ENCODE data around the gene ERVMER34-1. TPM values are rescaled to one million over a fixed set of nuclear protein-coding genes. Genes with fewer than 3 reads are reported as not detected.

ERVMER34-1 gene
- total RNA-seq, 1 donor from 2014 or later, result not detected

DNA sequence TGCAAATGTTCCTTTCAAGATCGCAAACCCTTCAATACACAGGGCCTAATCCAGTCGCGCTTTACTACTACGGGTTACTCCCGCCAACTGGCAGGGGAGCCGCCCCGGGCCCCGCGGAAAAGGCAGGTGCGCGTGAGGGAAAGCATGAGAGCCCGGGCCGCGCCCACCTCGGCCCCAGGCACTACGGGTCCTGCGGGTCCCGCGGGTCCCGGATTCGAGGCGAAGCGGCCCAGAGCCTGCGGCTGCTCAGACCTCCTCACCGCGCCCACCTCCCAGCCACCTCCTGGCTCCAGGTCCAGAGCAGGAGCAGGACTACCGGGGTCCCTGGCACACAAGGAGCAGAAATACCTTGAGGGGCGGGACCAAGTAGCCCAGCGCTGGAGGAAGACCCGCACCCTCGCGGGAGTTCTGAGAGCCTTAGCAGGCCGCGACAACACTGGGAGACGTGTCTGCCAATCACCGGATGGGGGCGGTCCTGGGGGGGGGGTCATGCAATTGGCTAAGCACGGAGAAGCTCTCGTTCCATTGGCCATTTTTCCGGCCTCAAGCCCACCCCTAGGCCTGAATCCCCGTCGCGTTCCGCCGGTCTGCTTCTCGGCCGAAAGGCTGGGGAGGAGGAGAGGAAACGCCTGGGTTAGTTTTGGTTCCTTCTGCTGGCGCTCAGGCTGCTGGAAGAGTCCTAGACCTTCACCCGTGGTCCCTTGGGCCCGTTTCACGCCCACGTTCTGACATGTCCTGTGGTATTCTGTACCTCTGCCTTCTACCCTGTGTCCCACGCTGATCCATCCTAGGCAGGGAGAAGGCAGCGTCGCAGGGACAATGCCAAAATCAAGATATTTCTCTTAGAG is 29.0 kb downstream of the ERVMER34-1 start:
- intact Hi-C loops (cut with micrococcal nuclease), result loop anchor here (1.0 to 10.0 kb wide), 3 partner anchors 10 to 655 kb away; partner anchors contain the start of gene FIP1L1

DNA sequence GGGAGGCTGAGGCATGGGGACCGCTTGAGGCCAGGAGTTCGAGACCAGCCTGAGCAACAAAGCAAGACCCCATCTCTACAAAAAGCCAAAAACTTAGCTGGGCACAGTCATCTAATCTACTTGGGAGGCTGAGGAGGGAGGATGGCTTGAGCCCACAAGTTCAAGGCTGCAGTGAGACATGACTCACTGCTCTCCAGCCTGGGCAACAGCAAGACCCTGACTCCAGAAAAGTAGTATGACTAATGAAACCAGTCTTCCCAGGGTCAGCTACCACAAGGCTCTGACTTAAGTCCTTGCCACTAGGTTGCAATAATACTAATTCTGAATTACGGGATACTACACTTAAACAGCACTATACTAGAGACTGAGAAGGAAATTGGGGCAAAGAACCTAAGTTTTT is 33.1 kb downstream of the ERVMER34-1 start:
- intact Hi-C loops (cut with micrococcal nuclease), result no loop called here

DNA sequence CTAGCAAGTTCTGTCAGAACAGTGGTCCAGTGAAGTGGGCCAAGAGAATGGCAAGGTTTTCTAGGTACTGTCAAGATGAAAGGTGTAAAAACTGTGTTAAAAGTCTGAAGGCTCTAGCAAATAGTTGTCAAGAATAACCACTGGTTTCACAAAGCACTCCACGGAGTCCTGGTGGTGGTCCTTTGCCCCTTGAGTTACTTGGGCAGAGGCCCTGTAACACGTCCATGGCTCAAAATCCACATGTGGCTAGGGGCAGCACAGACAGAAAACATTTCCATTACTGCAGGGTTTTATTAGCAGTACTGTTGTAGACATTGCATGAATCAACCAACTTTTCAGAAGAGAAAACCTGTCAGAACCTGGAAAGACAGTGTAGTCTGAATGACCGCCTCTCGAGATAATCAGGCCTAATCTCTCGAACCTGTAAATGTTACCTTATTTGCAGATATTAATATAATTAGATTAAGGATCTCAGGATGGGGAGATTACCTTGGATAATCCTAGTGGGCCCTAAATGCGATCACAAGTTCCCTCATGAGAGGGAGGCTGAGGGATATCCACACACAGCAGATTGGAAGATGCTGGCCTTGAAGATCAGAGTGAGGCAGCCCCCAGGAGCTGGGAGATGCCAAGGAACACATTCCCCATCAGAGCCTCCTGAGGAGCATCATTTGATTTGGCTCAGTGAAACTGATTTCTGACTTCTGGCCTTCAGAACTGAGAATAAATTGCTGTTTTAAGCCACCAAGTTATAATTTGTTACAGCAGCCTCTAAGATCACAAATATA is 34.7 kb downstream of the ERVMER34-1 start:
- intact Hi-C loops (cut with micrococcal nuclease), result no loop called here

- intact Hi-C loops (cut with micrococcal nuclease), result no loop called here
Observed at GRCh38 chr4:52715914-52716313, 35.3 kb downstream of the ERVMER34-1 start.

GRCh38 chr4:52715255-52715897 is 35.8 kb downstream of the ERVMER34-1 start:
- intact Hi-C loops (cut with micrococcal nuclease), result no loop called here

DNA sequence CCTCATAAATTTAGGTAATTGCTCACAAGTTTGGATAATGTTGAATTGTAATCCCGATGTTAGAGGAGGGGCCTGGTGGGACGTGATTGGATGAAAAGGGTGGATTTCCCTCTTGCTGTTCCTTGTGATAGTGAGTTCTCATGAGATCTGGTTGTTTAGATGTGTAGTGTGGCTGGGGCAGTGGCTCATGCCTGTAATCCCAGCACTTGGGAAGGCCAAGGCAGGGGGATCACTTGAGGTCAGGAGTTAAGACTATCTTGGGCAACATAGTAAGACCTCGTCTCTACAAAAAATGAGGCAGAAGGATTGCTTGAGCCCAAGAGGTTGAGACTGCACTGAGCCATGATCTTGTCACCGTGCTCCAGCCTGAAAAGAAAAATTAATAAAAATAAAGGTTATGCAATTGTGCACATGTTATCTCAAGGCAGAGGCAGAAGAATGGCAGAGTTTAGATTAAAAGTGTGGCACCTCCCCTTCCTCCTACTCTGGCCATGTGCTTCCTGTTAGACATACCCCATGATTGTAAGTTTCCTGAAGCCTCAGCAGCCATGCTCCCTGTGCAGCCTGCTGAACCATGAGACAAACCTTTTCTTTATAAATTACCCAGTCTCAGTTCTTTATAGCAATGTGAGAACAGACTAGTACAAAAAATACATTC is 36.5 kb downstream of the ERVMER34-1 start:
- intact Hi-C loops (cut with micrococcal nuclease), result no loop called here

DNA sequence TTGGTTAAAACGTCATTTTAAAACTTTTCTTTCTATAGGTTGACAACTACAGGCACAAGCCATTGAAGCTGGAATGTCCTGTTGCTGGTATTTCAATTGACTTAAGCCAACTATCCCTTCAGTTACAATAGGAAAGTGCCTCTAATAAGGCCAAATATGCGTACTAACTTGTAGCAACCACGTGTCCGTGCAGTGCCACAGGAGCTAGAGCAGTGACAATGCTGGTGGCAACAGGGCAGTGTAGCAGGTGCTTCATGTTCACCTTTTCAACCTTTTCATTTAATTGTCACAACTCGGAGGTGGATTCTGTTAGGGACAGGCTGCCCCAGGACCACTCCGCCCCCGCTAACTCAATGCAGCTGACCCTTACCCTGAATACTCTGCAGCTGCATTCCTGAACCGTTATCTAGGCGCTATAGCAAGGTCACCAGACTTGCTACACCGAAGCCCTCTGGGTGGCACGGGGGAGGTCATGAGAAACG is 37.7 kb downstream of the ERVMER34-1 start:
- intact Hi-C loops (cut with micrococcal nuclease), result loop anchor here (2.0 kb wide), 2 partner anchors 125 to 663 kb away; partner anchors contain the start of gene FIP1L1

DNA sequence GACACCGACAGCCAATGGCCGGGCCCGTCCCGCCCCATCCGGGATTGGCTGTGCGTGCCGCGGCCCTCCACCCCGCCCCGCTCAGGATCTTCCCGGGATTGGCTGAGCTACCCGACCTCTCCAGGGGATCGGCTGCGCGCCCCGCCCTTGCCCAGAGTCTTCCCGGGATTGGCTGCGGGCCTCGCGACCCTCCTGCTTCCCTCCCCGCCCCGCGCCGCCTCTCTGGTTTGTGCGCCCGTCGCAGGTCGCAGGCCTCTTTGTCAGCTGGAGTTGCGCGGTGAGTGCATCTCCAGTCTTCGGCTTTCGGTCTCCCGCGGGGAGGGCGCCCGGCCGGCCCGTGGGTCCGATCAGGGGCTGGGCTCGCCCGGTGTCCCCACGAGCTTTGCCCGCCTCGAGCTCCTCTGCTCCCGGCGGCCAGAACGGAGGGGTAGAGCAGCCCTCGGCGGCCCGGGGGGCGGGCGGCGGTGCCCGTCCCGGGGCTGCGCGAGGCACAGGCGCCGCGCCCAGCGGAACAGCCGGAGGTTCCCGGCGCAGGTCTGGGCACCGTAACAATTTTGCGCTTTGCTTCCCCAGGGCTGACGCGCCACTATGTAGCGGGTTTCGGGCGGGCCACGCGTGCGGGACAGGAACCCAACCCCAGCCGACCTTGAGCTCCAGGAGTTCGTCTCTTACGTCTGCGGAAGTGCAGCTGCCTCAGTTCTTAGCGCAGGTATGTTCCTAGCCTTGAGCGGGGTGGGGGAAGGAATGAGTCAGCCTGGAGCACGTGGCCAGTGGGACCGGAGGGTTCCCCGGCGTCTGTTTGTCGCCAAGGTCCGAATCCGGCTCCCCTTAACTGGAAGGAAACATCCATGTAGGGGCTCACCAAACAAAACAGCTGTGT is 38.7 kb downstream of the ERVMER34-1 start:
- intact Hi-C loops (cut with micrococcal nuclease), result loop anchor here (1.0 to 2.0 kb wide), 6 partner anchors 10 to 1351 kb away; partner anchors contain the start of genes FIP1L1, RASL11B and USP46

DNA sequence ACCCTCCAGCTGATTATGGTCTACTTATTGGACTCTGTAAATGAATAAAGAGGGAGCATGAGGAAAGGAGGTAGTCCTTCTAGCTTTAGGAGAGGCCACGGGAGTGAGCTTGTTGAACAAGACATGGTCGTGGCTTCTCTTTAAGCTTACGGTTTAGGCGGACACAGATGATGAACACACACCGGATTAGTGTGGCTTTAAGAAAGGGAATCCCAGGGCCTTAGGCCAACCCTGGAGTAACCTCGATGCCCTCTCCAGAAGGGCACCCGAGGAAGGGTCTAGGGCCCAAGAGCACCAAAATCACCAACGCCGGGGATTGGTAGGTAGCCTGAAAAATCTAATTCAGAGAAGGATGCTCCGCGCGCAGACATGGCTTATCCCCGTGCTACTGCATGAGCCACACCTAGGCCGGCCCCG is 39.4 kb downstream of the ERVMER34-1 start:
- intact Hi-C loops (cut with micrococcal nuclease), result loop anchor here (1.0 to 2.0 kb wide), 6 partner anchors 10 to 1351 kb away; partner anchors contain the start of genes FIP1L1, RASL11B and USP46

- intact Hi-C loops (cut with micrococcal nuclease), result no loop called here
Observed at GRCh38 chr4:52711272-52711671, 40.0 kb downstream of the ERVMER34-1 start.

- intact Hi-C loops (cut with micrococcal nuclease), result no loop called here
Observed at GRCh38 chr4:52709155-52709554, 42.1 kb downstream of the ERVMER34-1 start.

GRCh38 chr4:52704661-52705060 is 46.6 kb downstream of the ERVMER34-1 start:
- intact Hi-C loops (cut with micrococcal nuclease), result no loop called here

DNA sequence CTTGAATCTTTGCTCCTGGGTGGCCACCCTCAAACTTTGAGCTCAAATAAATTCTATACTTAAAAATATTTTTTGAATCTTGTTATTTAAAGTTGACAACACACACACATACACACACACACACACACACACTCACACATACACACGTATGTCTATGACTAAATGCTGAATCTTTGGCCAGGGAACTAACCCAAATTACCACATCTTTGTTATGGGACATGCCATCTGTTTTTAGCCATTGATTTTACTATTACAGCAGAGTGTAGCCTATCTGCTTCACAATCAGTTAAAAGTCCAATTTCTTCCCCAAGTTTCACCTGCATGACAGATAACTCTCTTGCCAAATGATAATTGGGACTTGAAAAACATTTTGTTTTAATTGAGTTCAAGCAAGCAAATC is 47.1 kb downstream of the ERVMER34-1 start:
- intact Hi-C loops (cut with micrococcal nuclease), result no loop called here

- intact Hi-C loops (cut with micrococcal nuclease), result no loop called here
Observed at GRCh38 chr4:52701207-52701606, 50.0 kb downstream of the ERVMER34-1 start.

DNA sequence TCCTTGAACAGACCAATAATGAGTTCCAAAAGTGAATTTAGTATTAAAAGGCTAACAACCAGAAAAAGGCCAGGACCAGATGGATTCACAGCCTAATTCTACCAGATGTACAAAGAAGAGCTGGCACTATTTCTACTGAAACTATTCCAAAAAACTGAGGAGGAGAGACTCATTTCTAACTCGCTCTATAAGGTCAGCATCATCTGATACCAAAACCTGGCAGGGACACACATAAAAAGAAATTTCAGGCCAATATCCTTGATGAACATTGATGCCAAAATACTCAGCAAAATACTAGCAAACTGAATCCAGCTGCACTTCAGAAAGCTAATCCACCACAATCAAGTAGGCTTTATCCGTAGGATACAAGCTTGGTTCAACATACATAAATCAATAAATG is 56.3 kb downstream of the ERVMER34-1 start:
- intact Hi-C loops (cut with micrococcal nuclease), result no loop called here

DNA sequence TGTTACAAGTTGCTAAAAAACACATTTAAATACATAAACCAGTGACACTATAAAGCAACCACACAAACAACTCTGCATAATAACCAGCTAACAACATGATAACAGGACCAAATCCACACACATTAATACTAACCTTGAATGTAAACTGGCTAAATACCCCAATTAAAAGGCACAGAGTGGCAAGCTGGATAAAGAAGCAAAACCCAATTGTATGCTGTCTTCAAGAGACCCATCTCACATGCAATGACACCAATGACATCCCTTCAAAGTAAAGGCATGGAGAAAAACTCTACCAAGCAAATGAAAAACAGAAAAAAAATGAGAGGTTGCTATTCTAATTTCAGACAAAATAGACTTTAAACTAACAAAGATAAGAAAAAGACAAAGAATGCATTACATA is 57.7 kb downstream of the ERVMER34-1 start:
- intact Hi-C loops (cut with micrococcal nuclease), result no loop called here
